ENCODE measurements around the gene PPT2.
"Not testable (repeated sequence)": the region's sequence is repeated elsewhere in the genome, so short reads cannot be mapped to it uniquely, and the experiment has no call there.

PPT2 gene

DNA sequence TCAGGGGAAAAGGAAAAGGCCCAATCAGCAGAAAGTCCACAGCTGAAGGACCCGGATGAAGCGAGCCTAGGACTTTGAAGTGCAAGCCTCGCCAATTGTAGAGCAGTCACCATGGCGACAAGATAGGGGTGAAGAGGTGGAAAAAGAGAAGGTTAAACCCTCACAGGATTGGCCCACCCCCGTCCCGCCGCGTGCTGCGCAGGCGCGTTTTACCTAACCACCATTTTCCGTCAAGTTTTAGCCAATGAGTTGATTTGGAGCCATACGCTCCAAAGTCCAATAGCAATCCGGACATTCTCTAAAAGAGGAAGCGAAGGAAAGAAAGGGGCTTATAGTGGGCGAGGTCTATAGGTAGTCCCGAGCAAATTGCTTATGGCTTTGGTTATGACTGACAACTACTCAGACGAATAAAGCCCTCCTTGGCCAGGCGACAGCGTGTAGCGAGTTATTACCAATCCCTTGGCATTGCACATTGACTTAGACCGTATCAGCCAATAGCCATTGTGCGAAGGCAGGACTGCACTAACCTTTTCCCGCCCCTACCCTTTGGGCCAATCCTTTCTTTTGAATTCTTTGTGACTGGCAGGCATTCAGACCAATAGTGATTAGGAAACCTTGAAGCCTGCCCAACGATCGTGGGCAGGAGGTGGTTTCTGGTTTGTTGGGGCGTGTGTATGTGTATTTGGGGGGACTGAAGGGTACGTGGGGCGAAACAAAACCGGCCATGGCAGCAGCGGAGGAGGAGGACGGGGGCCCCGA lies 24.0 kb downstream of the PPT2 start, which contains the start of gene RNF5:
Gene RNF5, plus strand, starts transcription at position 618 of the 759 bp plus-strand sequence. Its CDS starts 107 bp downstream, at position 725.
- FAIRE-seq = peak; percentile 95

DNA sequence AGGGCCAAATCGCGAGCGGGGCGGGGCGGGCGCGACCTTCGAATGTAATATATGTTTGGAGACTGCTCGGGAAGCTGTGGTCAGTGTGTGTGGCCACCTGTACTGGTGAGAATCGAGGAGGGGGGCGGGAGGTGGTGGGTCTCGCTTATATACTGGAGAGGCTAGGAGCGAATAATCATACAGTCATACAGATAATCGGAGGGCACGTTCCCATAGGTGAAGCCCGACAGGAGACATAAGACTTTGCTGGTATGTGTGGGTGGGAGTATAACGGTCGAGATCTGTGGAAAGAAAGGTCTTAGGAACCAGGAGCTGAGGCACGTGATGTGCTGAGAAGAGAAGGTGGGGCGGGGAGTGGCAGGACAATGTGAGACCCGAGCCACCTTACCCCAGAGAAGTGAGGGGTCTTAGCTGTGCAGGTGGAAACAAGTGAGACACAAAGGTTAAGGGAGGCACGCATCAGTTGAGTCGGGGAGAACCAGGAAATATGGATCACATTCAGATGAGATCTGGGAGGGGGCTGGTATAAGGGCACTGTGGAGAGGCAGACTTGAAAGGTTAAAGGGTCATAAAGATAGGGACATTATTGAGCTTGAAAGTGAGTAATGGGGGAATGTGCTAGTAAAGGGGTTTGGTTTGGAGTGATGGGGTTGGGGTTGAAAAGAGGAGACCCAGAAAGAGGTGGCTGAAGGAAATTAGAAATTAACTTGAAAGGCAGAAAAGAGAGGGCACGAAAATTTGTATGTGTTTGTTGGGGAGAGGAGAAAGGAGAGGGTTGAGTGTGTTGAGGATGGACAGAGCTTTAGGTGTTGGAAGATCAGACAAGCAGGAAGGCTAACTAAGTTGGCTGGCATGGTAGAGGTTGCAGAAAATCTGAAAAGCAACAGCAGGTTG lies 24.9 kb downstream of the PPT2 start:
- no peak for FAIRE-seq

DNA sequence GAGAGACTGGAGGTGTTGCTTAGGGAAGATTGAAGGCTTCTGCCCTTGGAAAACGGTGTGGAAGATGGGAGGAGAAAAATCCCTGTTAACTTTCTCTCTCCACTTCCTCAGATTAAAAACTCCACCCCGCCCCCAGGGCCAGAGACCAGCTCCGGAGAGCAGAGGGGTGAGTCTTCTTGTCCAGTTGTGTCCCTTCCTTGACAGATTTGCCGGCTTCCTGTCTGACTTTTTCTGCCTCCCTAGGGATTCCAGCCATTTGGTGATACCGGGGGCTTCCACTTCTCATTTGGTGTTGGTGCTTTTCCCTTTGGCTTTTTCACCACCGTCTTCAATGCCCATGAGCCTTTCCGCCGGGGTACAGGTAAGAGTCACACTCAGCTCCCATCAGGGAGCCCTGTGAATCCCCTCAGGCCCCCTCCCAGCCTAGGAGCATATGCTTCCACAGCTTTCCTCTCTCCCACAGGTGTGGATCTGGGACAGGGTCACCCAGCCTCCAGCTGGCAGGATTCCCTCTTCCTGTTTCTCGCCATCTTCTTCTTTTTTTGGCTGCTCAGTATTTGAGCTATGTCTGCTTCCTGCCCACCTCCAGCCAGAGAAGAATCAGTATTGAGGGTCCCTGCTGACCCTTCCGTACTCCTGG lies 25.9 kb downstream of the PPT2 start:
- no peak for FAIRE-seq

DNA sequence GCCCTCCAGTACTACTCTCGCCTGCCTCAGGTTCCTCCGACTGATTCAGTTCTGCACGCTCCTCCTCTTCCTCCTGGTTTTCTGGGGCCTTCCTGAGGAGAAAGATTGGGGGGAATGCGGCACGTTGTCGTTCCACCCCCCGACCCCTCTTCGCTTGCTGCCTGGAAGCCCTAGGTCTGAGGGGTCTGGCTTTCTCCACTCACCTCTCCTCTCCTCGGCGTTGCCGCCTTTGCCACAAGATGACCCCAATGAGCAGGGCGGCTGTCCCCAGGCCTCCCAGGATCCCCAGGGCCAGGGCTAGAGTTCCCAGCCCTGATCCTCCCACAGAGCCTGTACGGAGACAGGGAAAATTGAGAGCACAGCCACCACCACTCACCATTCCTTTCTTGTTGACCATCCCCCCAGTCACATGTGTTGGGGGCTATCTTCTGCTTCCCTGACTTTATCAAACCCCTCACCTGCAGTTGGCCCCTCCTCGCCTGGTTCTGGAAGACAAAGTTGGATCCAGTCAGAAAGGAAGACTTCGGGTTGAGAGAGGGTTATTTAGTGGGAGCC lies 27.3 kb downstream of the PPT2 start:
- no peak for FAIRE-seq

DNA sequence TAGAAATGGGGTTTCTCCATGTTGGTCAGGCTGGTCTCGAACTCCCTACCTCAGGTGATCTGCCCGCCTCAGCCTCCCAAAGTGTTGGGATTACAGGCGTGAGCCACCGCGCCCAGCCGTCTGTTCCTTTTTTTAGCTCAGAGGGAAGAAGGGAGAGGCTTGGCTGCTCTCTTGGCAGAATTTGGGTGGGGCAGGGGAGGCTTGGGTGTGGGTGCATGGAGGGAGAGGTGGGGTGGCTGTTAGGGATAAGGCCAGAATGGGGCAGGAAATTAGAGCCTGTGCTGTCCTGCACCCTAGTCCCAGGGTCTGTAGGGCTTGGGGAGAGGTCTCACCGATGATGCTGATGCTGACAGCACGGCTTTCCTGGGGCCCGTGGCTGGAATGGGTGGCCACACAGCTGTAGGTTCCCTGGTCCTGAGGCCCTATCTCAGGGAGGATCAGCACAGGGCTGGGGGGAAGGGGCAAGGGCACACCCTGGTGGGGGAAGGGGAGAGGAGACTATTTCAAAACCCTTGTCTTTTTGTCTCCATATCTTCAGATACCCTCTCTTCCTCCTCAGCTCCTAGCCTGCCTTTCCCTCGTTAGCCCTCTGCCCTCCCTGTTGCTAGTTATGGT lies 28.1 kb downstream of the PPT2 start:
- no peak for FAIRE-seq

DNA sequence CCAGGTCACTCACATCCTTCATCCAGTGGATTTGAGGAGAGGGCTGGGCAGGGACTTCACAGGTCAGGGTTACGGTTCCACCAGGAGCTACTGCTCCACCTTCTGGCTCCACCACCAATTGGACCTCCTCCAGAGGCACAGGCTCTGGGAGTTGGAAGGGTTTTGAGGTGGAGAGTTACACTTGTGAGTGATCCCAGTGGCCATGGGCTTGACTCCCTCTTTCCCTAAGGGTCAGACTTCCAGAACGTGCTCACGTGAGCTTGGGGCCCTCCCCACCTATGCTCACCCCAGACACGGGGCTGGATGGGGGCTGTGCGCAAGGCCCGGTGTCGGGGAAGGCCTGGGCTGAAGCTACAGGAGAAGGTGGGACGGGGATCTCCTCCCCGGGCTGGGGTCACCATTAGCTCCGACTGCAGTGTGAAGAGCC lies 28.6 kb downstream of the PPT2 start:
- FAIRE-seq = no peak

DNA sequence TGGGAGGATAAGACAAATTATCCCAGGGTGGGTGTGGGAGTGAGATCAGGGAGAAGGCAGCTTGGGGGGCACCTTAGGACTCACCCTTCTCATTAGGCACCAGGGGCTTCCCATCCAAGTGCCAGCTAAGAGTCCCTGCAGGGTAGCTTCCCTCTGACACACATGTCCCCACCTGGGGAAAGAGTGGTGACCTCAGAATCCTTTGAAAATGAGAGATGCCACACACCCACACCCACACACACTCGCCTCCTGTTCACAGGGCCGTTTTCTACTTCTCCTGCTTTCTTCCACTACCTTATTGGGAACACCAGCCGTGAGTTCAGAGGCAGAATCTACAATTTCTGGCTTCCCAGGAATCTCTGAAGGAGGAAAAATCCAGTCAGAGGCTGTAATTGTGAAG lies 29.1 kb downstream of the PPT2 start:
- no peak for FAIRE-seq

DNA sequence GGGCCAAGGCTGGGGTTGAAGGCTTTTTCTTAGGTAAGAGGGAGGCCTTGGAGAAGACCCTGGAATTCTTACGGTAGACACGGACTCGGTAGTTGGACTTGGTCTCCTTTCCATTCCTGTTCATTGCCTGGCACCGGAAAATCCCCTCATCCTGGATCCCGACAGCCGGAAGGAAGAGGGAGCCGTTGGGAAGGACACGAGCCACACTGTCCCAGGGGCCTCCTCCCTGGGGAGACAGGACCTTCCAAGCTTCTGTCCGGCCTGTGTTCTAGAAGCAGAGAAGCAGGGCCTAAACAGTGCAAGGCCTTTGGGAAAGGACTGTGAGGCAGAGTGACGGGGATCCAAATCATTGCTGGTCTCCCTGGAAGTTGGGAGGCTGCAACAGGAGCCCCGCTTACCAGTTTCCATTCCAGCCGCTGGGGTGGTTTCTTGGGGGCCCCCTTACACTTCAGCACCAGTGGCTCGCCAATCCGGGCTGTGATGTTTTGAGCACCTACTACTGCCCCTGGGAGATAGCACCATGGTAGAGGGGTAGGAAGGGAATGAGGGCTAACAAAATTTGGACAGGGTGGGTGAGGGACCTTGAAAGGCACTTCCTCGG lies 29.6 kb downstream of the PPT2 start:
- FAIRE-seq = no peak

DNA sequence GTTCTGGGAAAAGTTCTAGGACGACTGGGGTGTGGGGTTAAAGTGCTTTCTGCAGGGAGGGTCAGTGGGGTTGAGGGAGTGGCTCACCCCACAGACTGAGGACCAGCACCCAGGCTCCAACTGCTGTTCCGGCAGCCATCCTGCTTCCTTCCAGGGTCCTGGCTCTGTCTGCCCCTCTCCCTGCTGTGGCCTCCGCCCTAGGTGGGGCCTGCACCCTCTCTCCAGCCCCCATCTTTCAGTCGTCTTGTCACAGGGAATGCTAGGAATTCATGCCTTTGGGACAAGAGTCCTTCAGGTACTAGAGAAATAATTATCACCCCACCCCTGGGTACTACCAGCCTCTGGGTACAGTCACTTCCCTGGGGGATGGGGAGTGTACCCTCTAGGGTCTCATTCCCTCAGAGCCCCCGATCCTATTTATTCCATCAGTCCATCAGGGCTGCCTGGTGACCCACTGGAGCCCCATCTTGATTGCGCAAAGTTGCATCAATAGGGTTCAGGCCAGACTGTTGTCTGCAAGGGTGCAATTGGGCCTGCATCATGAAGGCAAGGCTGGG lies 30.2 kb downstream of the PPT2 start, which contains the start of gene AGER:
Gene AGER, minus strand, starts transcription at position 170 of the 557 bp plus-strand sequence. Its CDS starts 31 bp downstream, at position 139.
- FAIRE-seq = no peak

DNA sequence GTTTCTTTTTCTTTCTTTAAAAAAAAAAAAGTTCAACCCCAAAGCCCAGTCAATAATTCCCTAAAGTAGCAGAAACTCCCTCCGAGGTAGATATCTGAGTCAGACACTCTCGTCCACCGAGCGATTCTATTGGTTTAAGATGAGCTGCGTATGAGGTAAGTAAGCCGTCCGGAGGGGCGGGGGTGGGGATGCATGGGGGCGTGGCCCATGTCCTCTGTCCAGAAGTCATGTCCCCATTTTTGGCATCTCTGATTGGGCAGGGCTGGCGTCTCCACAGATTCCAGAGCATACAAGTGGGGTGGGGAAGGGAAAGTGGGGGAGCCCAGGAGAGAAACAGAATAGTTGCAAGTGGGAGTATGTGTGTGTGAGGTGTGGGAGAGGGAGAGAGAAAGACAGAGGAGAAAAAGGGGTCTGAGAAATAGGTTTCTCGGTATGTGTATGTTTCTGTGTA lies 31.8 kb downstream of the PPT2 start:
- FAIRE-seq = not testable (repeated sequence)

DNA sequence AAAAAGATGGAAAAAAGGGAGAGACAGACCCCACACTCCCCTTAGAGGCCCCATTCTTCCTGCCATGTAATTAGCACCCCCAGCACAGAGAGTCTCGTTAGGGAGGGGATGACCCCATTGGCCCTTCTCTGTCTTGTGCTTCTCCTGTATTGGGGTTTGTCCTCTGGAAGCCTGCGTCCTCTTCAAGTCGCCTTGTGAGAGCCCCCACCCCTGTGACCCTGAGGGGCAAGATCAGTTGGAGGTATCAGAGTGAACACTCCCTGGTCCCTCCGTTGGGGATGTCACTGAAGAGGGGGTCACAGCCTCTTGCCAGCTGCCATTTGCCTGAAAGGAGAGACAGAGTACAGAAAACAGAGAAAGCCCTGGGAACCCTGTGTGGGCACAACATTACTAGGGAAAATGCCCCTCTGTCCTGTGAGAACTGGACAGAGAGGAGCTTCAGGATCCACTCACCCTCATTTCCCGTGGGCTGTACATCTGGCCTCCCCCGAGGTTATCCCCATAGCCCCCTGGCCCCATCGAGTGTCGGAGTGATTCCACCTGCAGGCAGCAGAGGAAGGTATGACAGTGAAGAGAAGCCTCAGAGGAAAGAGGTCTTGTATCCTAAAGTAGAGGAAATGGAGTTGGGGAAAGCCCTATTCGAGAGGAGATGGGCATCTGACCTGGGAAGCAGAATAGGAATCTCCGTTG lies 32.4 kb downstream of the PPT2 start:
- not testable (repeated sequence) for FAIRE-seq

DNA sequence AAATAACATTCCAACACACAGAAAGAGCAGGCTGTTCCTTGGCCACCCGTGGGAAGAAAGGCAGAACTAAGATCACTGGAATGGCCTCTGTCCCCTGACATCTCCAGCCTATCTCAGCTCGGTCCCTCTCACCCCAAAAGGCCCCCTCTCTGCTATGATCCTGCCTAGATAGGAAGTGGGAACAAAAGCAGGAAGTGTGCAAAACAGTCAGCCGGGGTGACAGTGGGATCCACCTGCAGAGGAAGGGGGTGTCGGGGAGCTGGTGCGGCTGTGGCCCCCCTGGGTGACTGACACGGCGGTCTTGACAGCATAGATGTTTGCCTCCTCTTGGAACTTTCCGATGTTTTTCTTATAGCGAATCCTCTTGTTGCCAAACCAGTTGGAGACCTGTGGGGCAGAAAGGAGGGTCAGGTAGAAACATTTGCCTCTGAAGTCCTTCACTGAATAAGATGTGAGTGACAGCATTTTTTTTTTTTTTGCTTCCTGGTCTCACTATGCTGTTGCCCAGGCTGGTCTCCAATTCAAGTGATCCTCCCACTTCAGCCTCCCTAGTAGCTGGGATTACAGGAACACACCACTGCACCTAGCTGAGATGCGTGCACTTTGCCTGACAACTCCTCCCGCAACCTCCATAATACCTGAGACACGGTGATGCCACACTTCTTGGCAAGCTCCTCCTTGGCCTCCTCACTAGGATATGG lies 33.2 kb downstream of the PPT2 start:
- no peak for FAIRE-seq

DNA sequence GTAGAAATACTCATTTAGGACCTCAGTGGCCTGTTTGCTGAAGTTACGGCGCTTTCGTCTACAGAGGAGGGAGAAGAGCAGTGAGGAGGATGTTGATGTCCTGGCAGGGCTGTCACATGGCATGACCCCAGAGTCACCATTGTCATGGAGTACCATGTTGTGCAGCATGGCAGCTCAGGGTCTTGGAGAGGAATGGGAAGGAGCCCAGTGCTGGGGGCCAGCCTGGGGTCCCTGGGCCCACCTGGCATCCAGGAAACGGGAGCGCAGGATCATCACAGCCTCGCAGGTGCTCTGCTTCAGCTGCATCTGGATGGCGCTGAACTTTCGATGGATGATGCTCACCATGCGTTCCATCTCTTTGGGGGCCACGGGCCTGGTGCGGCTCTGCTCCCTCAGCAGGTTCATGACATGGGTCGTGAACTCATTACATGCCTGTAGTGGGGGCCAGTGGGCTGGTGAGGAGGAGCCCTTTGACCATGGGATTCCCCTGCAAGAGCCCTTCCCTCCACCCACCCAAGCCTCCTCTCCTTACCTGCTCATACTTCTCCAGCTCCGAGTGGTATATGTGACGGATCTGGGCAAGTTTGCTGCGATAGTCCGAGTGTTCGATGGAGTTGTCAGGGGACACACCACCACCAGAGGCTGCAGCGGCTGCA lies 33.9 kb downstream of the PPT2 start:
- not testable (repeated sequence) for FAIRE-seq

DNA sequence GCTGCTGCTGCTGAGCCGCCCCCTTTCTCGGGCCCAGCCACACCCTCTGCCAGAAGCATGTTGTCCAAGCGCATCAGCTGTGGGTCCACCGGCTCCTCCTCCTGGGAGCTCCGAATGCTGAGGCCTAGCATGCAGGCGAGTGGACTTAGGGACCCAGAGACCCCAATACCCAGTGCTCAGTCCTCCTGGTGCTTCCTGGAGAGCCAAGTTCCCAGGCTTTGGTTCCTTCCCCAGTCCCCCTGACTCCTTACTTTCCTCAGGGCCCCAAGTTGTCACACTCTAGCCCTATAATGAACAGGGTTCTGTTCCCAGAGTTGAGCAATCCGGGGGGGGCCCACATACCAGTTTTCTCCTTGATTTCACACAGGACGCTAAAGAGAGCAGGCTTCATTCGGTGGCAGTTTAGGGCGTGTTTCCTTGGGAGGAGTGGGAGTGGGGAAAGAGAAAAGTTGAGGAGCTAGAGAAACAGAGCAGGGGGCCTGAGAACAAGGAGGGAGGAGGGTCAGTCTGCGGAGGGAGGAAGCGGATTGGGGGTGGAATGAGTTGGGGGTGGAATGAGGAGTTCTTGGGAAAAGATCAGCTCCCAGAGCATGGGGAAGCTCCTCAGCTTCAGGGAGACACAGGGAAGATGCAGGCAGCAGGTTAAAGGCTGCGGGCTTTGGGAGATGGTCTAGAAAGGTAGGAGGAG lies 34.6 kb downstream of the PPT2 start:
- no peak for FAIRE-seq

DNA sequence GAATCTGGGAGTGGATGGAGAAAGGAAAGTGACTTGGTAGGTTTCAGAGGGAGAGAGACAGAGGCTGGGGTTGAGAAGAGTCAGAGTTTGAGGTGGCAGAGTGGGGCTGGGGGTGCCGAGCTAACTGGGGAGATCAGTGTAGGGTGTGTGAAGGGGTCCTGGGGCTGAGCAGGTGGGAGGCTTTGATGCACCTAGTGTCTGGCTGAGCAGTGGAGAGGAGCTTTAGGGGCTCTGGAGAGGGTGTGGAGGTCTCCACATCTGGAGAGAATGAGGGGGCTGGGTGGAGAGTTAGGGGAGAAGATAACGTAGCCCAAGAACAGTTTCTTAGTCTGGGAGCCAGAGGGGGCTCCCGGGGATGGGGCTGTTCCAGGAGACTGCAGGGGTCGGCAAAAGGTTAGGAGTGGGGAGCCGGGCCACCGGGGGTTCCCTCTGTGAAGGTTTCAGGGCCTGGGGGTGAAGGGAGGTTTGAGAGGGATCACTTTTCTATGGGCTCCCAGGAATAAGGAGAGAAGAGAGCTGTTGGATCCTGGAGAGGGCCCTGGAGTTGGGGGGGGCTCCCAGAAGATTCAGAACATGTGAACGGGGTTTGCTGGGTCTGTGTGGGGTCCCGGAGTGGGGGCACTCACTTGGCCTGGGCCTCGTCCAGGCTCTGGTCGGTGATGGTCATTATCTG lies 35.3 kb downstream of the PPT2 start:
- no peak for FAIRE-seq

DNA sequence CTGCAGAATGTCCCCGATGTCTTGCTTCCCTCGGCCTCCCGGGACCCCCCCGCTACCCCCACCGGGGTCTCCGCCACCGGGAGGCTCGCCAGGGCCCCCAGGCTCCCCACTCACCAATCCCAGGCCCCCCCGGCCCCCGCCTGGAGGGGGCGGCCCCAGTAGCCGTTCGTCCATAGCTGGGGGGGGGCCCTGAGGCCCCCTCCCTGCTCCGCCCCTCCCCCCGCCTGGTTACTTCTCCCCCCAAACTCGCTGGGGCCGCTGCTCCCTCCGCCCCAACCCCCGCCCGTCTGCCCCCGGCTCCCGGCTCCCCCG lies 35.8 kb downstream of the PPT2 start:
- FAIRE-seq = no peak

DNA sequence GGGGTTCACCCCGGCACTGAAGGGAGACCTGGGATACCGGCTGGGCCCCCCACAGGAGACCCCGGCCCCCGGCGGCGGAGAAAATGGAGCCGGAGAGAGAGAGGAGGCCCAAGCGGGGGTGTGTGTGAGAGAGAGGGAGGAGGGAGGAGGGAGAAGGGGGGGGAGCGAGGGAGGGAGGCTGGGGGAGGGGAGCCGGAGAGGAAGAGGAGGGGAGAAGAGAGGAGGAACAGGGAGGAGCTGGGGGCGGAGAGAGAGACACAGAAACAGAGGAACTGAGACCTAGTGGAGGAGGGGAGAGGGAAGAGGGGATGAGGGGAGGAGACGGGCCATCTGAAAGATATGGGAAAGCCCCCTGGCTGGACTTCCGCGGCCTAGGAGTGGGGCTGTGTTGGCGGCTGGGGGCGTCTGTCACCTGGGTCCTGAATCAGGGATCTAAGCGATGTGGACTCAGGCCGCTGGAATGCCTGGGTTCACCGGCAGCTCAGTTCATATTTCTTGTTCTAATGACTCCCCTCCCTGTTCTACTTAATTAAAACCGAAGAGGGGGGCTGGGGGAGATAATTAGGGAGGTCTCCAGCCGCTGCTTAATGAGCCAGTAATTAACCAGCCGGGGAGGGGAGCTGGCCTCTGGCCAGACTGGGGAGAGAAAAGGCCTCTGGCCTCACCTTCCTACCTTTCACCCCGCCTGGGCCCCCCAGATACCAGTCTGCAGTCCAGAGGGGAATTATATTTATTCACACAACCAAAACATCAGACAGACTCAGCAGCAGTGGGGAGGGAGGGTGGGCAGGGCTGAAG lies 36.3 kb downstream of the PPT2 start, which contains the start of gene PBX2:
Gene PBX2, minus strand, starts transcription at position 149 of the 798 bp plus-strand sequence. CDS start 287 bp downstream, outside the sequence.
- FAIRE-seq = no peak
